HG03460 (cell line): ENCODE data around the gene MSLN.
"Not testable (repeated sequence)": the region's sequence is repeated elsewhere in the genome, so short reads cannot be mapped to it uniquely, and the experiment has no call there.

Experiments
- ATAC-seq: cut with Tn5 transposase; IDR thresholded peaks from one replicate; pipeline ENCODE4 v1.9.1; 2021; ENCODE audit not compliant: unreplicated experiment

The MSLN gene

DNA sequence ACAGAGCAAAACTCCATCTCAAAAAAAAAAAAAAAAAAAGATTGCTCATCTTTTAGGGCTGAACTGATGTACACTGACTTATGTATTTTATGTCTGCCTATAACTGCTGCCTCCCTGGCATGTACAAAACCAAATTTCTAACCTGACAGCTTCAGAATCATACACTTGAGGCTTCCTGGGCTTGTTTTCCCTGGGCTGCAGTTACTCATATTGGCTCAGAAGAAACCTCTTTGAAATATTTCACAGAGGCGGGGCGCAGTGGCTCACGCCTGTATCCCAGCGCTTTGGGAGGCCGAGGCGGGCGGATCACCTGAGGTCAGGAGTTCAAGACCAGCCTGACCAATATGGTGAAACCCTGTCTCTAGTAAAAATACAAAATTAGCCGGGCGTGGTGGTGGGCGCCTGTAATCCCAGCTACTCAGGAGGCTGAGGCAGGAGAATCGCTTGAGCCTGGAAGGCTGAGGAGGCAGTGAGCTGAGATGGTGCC lies 6.4 kb upstream of the MSLN start:
- not testable (repeated sequence) for ATAC-seq

DNA sequence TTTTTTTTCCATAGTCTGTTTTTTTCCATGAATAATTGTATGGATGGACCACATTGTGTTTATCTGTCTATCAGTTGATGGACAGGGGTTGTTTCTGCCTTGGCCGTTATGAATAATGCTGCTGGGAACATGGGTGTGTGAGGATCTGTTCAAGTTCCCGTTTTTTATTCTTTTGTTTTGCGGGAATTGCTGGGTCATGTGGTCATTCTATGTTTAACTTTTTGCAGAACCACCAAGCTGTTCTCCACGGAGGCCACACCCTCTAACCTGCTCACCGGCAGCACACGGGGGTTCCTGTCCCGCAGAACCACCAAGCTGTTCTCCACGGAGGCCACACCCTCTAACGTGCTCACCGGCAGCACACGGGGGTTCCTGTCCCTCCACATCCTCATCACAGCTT lies 5.9 kb upstream of the MSLN start:
- no peak for ATAC-seq

- no peak for ATAC-seq
These were observed 4.1 kb upstream of the MSLN start for GRCh38 chr16:756428-756827.

DNA sequence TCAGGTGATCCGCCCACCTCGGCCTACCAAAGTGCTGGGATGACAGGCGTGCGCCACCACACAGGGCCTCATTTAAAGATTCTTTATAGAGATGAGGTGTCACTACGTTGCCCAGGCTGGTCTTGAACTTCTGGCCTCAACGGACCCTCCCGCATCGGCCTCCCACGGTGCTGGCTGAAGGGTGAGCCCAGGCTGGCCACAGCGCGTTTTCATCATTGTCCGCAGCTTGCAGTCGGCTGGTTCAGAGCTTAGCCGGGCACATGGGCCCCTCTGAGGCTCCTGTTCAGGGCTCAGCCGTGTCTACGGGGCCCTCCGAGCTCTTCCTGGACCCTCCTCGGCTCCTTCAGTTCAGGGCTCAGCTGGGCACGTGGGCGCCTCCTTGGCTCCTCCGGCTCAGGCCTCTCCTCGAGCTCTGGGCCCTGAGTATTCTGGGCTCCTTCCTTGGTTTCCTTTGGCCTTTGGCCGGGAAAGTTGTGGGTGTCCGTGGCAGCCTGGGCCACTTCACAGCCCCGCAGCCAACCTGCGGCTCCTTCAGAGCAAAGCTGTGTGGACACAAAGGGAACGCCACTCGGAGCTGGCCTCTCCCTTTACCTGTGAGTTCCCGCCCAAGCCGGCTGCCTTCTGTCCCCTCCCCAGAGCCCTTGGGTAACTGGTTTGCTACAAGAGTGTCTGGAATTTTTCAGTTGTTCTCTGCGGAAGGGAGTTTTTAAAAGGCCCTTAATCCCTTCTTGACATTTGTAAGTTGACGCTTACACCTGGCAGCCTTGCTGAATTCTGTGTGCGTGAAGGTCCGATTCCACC lies 1.2 kb upstream of the MSLN start:
- ATAC-seq: no peak

GRCh38 chr16:760065-760464 lies 469 bp upstream of the MSLN start:
- ATAC-seq: no peak

DNA sequence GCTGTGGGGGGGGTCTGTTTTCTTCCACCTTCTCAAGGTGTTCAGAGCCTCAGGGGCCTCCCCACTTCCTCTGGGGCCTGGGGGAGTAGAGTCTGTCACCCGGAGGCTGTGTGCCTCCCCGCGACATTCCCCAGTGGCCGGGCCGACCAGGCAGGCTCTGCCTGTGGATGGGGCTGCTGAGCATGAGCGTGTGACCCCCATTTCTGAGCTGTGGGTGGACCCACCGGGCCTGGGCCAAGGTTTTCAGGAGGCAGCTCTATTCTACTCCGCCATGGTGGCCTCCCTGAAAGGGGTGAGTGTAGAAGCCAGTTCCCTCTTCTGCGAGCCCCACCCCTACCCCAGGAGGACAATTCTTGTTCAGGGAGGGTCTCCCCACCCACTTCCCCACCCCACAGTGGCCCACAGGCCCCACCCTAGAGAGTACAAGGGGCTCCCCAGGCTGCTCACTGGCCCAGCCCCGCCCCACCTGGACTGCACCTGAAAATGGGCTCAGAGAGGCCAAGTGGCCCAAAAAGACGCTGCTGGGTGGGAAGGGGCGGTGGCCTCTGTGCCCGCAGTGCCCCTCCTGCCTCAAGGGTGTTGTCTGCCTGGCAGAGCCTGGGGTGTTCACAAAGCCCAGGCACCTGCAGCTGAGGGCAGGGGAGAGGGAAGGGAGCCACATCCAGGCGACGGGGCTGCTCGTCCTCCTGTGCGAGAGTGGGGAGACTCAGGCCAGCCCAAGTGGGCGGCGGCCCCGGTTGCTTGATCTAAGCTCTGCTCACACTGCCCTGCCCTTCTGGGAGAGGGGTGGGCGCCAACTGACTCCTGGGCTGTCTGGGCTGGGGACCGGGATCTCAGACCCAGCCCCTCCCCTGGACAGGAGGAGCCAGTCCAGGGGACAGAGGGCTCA lies 1.3 kb downstream of the MSLN start:
- no peak for ATAC-seq

- no peak for ATAC-seq
These were observed 2.2 kb downstream of the MSLN start for GRCh38 chr16:762595-763268.

DNA sequence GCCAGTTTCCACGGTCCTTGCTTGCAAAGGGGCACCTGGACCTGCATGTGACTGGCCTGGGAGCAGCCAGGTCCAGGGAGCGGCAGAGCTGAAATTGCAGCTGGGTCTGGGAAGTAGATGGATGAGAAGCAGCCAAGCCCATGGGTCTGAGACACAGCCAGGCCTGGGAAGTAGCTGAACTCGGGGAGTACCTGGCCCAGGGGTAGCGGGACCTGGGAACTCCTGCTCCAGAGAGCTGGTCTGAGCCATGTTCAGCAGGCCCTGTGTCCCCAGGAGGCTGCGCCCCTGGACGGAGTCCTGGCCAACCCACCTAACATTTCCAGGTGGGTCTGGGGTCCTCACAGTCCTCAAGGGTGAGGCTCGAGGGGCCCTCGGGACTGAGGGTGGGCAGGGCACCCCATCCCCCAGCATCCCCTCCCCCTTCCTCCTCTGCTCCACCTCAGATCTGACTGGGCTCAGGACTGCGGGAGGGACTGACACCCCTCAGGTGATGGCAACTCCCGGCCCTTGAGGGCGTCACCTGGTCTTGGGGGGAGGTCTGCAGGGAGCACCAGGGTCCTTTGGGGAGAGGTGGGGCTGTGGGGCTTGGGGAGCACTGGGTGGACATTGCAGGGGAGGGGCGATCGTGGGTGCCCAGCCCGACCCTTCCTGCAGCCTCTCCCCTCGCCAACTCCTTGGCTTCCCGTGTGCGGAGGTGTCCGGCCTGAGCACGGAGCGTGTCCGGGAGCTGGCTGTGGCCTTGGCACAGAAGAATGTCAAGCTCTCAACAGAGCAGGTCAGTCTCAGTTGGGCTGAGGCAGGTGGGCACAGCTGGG lies 3.0 kb downstream of the MSLN start:
- ATAC-seq: no peak

DNA sequence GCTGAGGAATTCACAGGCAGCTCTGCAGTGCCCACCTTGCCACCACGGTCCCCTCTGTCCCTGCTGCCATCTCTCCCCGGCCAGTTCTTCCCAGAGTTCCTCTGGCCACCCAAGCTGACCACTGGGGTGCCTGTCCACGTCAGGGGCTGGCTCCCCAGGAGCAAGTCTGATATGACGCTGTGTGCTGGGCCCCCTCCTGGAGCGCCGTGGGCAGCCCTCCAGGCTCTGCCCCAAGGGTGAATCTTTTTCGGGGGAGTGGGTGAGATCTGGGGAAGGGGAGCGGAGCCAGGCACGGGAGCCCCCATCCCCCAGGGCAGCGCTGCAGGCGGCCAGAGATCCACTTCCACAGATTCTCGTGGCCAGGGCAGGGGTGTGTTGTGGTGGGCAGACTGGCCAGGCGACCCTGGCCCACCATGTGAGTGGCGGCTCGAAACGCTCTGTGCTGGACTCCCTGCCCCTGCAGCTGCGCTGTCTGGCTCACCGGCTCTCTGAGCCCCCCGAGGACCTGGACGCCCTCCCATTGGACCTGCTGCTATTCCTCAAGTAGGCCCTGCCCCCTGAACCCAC lies 3.7 kb downstream of the MSLN start:
- no peak for ATAC-seq

- ATAC-seq: no peak
These were observed 4.4 kb downstream of the MSLN start for GRCh38 chr16:764848-765487.

DNA sequence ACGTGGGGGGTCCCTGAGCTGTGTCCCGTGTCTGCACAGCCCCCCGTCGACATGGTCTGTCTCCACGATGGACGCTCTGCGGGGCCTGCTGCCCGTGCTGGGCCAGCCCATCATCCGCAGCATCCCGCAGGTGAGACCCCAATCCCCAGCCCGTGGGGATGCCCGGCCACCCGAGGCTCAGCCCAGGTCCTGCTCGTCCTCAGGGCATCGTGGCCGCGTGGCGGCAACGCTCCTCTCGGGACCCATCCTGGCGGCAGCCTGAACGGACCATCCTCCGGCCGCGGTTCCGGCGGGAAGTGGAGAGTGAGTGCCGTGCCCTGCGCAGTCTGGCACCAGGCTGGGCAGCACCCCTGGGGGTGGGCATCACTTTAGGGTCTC lies 4.9 kb downstream of the MSLN start:
- ATAC-seq: no peak

DNA sequence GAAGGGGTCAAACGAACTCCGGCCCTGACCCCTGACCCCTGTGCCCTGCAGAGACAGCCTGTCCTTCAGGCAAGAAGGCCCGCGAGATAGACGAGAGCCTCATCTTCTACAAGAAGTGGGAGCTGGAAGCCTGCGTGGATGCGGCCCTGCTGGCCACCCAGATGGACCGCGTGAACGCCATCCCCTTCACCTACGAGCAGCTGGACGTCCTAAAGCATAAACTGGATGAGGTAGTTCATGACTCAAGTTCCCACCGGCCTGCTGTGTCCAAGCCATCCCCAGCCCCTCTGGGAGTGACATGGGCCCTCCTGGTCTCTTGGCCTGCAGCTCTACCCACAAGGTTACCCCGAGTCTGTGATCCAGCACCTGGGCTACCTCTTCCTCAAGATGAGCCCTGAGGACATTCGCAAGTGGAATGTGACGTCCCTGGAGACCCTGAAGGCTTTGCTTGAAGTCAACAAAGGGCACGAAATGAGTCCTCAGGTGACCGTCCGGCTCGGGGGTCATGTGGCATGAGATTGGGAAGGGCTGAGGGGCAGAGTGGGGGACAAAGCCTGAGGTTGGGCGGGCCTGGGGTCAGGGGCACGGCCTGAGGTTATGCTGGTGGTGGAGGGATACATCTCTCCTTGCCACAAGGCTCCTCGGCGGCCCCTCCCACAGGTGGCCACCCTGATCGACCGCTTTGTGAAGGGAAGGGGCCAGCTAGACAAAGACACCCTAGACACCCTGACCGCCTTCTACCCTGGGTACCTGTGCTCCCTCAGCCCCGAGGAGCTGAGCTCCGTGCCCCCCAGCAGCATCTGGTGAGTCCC lies 5.7 kb downstream of the MSLN start:
- ATAC-seq: no peak

DNA sequence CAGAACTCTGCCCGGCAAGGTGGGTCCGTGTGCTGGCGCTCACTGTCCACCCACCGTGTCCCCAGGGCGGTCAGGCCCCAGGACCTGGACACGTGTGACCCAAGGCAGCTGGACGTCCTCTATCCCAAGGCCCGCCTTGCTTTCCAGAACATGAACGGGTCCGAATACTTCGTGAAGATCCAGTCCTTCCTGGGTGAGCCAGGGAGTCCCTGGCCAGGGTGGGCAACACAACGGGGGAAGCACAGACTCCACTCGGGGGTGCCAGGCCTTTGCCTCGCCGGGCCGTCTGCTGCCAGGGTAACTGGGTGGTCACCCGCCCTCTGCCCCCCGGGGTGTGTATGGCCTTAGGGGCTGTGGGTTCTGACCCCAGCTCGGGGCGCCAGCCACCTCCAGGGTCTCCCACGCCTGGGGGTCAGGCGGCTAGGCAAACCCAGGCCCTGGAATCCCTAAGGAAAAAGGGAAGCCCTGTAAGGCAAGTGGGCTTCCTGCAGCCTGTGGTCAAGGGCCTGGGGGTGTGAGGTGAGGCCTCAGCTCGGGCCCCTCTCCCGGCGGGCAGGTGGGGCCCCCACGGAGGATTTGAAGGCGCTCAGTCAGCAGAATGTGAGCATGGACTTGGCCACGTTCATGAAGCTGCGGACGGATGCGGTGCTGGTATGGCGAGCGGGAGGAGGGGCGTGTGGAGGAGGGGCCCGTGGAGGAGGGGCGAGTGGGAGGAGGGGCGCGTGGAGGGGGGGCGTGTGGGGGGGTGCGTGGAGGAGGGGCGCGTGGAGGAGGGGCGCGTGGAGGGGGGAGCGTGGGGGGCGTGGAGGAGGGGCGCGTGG lies 6.5 kb downstream of the MSLN start:
- no peak for ATAC-seq

DNA sequence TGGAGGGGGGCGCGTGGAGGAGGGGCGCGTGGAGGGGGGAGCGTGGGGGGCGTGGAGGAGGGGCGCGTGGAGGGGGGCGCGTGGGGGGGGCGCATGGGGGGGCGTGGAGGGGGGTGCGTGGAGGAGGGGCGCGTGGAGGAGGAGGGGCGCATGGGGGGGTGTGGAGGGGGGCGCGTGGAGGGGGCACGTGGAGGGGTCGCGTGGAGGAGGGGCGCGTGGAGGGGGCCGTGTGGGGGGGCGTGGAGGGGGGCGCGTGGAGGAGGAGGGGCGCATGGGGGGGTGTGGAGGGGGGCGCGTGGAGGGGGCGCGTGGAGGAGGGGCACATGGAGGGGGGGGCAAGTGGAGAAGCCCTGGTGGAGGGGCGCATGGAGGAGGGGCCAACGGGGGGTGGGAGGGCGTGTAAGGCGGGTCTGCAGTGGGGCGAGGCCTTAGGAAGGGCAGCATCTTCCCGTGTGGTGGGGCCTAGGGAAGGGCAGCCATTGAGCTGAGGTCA lies 7.3 kb downstream of the MSLN start:
- ATAC-seq: no peak

- ATAC-seq: no peak
These were observed 7.9 kb downstream of the MSLN start for GRCh38 chr16:768428-768827.

DNA sequence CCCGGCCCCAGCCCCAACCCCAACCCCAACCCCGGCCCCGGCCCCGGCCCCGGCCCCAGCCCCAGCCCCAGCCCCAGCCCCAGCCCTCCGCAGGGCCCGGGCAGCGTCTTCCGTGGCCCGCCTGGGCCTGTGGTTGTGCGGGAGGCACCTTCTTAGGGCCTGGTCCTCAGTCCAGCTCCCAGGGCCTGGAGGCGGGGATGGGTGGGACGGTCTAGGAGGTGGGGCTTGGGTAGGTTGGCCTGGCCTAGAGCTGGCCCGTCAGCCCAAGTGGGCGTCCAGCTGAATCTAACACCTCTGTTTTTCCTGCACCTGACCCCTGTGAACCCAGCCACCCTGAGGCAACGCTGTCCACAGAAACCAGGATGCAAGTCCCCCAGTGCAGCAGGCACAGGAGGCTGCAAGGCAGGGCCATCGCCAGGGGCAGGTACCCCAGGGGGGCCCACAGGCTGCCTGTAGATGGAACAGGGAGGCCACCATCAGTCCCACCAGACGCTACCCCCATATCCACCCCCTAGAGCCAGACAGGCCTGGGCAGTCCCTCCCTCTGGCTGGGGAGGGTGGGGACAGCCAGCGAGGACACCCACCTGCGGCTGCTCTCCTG lies 8.8 kb downstream of the MSLN start:
- no peak for ATAC-seq

DNA sequence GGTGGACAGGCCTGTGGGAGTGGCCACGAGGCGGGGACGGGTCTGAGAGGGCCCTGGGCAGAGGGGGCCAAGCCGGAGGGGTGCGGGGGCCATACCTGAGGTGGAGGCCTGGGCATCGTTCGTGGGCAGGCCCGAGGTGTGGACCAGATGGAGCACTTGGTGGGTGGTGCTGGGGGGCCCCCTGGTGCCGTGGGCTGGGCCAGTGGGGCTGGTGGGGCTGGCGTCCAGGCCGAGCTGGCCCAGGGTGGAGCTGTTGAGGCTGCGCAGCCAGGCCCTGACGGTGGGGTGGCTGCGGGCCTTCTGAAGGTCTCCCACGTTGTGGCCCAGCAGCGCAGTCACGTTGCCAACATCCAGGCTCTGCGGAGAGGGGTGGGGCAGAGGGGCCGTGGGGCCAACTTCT lies 9.4 kb downstream of the MSLN start:
- no peak for ATAC-seq

DNA sequence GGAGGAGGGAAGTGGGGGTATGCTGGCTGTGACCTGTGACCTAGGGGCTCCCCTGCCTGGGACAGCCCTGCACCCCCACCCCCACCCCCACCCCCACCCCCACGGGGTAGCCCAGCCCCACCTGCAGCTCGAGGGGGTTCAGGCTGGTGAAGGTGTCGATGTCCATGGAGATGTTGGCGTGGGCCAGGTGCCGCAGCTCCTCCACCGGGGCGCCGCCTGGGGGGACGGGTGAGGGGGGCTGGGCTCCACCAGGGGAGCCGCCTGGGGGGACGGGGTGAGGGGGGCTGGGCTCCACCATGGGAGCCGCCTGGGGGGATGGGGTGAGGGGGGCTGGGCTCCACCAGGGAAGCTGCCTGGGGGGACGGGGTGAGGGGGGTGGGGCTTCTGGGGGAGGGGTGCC lies 9.9 kb downstream of the MSLN start:
- ATAC-seq: no peak
